ENCODE data around the gene LELP1.

DNA sequence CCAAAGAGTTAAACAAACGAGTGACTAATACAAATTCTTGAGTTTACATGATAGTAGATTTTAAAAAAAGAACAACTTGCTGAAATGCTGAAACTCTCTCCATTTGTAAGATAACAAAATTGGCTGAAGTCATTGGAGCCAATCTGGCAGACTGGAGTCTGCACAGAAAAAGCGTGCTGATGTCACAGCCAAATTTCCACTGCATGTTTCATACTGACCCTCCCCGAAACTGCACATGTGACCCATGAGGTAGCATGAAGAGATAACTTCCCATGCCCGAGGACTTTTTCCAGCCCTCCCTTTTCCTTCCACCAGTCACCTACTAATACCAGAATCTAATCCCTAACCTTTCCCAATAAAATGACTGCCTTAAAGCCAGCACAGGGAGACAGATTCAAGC, 1.2 kb upstream of the LELP1 start:
- TF ChIP-seq, protein P1, sequence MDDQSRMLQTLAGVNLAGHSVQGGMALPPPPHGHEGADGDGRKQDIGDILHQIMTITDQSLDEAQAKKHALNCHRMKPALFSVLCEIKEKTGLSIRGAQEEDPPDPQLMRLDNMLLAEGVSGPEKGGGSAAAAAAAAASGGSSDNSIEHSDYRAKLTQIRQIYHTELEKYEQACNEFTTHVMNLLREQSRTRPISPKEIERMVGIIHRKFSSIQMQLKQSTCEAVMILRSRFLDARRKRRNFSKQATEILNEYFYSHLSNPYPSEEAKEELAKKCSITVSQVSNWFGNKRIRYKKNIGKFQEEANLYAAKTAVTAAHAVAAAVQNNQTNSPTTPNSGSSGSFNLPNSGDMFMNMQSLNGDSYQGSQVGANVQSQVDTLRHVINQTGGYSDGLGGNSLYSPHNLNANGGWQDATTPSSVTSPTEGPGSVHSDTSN (CRISPR knock-in tag; IDR thresholded peaks at IDR 0.05; ENCODE audit: borderline replicate concordance): no peak
- TF ChIP-seq ZNF333 (CRISPR knock-in tag; IDR thresholded peaks at IDR 0.05; ENCODE audit: borderline replicate concordance) (no peak), CREB1 (IDR thresholded peaks at IDR 0.05) (no peak), CREB1 (CRISPR knock-in tag; IDR thresholded peaks at IDR 0.05) (no peak), KDM5A (IDR thresholded peaks at IDR 0.05; ENCODE audit: borderline replicate concordance, low read length) (no peak), PTBP1 (IDR thresholded peaks at IDR 0.05; ENCODE audit: low read depth, low read length, poor library complexity, severe bottlenecking) (no peak), SP2 (CRISPR knock-in tag; IDR thresholded peaks at IDR 0.05) (no peak), MTA3 (CRISPR knock-in tag; IDR thresholded peaks at IDR 0.05) (no peak), SRF (IDR thresholded peaks at IDR 0.05; ENCODE audit: low read depth, low read length) (no peak)
- TF ChIP-seq, protein P2, sequence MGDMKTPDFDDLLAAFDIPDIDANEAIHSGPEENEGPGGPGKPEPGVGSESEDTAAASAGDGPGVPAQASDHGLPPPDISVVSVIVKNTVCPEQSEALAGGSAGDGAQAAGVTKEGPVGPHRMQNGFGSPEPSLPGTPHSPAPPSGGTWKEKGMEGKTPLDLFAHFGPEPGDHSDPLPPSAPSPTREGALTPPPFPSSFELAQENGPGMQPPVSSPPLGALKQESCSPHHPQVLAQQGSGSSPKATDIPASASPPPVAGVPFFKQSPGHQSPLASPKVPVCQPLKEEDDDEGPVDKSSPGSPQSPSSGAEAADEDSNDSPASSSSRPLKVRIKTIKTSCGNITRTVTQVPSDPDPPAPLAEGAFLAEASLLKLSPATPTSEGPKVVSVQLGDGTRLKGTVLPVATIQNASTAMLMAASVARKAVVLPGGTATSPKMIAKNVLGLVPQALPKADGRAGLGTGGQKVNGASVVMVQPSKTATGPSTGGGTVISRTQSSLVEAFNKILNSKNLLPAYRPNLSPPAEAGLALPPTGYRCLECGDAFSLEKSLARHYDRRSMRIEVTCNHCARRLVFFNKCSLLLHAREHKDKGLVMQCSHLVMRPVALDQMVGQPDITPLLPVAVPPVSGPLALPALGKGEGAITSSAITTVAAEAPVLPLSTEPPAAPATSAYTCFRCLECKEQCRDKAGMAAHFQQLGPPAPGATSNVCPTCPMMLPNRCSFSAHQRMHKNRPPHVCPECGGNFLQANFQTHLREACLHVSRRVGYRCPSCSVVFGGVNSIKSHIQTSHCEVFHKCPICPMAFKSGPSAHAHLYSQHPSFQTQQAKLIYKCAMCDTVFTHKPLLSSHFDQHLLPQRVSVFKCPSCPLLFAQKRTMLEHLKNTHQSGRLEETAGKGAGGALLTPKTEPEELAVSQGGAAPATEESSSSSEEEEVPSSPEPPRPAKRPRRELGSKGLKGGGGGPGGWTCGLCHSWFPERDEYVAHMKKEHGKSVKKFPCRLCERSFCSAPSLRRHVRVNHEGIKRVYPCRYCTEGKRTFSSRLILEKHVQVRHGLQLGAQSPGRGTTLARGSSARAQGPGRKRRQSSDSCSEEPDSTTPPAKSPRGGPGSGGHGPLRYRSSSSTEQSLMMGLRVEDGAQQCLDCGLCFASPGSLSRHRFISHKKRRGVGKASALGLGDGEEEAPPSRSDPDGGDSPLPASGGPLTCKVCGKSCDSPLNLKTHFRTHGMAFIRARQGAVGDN (CRISPR knock-in tag; IDR thresholded peaks at IDR 0.05): no peak
- TF ChIP-seq, protein P3, sequence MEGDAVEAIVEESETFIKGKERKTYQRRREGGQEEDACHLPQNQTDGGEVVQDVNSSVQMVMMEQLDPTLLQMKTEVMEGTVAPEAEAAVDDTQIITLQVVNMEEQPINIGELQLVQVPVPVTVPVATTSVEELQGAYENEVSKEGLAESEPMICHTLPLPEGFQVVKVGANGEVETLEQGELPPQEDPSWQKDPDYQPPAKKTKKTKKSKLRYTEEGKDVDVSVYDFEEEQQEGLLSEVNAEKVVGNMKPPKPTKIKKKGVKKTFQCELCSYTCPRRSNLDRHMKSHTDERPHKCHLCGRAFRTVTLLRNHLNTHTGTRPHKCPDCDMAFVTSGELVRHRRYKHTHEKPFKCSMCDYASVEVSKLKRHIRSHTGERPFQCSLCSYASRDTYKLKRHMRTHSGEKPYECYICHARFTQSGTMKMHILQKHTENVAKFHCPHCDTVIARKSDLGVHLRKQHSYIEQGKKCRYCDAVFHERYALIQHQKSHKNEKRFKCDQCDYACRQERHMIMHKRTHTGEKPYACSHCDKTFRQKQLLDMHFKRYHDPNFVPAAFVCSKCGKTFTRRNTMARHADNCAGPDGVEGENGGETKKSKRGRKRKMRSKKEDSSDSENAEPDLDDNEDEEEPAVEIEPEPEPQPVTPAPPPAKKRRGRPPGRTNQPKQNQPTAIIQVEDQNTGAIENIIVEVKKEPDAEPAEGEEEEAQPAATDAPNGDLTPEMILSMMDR (CRISPR knock-in tag; IDR thresholded peaks at IDR 0.05): no peak

All from HepG2 (cell line).